K562 (cell line): ENCODE results near the gene LTB4R2. TPM values are rescaled to one million over a fixed set of nuclear protein-coding genes. Genes with fewer than 3 reads are reported as not detected.
A peak's percentile ranks its signal among the peaks of the same experiment; 100 is the strongest.

Experiments used
- ATAC-seq: fragments of 200-7000 bp; cut with Tn5 transposase; 3 replicates; pipeline ENCODE4 v1.9.1; 2020; ENCODE audit warnings: moderate library complexity
- BruUV-seq: library from RNA; stranded (reverse); fragments of 400-500 nt; replicated peaks from 2 replicates; lab custom pipeline; 2021; lab: Mats Ljungman, UMichigan
- CTCF ChIA-PET: fragments of 300-600 bp; formaldehyde crosslinking; extraction: SDS; loops from one replicate; lab custom pipeline; 2021; ENCODE audit warnings: low intra/inter-chr PET ratio; lab: Yijun Ruan, JAX
- POLR2A ChIA-PET: fragments of 300-600, 350-650 bp; sonication (Branson Sonifier 250); formaldehyde crosslinking; extraction: SDS; loops from one replicate; lab custom pipeline; 2021; ENCODE audit warnings: antibody characterized with exemption, inconsistent platforms; lab: Yijun Ruan, JAX
- DNase-seq, 4 experiments: peaks; one replicate each; pipeline versions ENCODE4 v3.0.0 to v3.0.0-alpha.2; 2011 to 2018; ENCODE audit warnings: low spot score in 3 of 4, mixed read lengths in 3 of 4; ENCODE audit errors: extremely low read depth in 1 of 4
- FAIRE-seq: peaks from 2 replicates; lab custom pipeline; 2011; peaks lifted over from hg19 to GRCh38; lab: Jason Lieb, UNC
- H2AFZ ChIP-seq: 2 replicates; pipeline ENCODE4 v1.6.0; 2011; ENCODE audit warnings: low read depth, low read length, control low read depth, inconsistent platforms
- H3K27ac ChIP-seq: fragments of 200-600 bp; 3 replicates; pipeline ENCODE4 v1.8.0; 2011; ENCODE audit warnings: low read depth, mild to moderate bottlenecking, control low read depth, inconsistent platforms, low read length, moderate library complexity, mixed read lengths; ENCODE audit errors: extremely low read depth
- H3K27me3 ChIP-seq, 2 experiments: fragments of 300-600 bp in 1 of 2; 2 replicates in 1 of 2; 3 replicates in 1 of 2; pipeline versions ENCODE4 v1.6.0 to v1.8.0; 2011; ENCODE audit warnings: inconsistent platforms in 2 of 2, low read length in 2 of 2, mild to moderate bottlenecking in 1 of 2, mixed read lengths in 1 of 2, moderate library complexity in 1 of 2; ENCODE audit not compliant: control insufficient read depth in 2 of 2, insufficient read depth in 2 of 2
- H3K36me3 ChIP-seq: fragments of 300-600 bp; 3 replicates; pipeline ENCODE4 v1.8.0; 2011; ENCODE audit warnings: mild to moderate bottlenecking, low read length, inconsistent platforms; ENCODE audit not compliant: control insufficient read depth, insufficient read depth
- H3K4me1 ChIP-seq, 2 experiments: fragments of 200-600 bp in 1 of 2; replicated peaks in 1 of 2; 2 replicates in 1 of 2; 3 replicates in 1 of 2; pipeline versions ENCODE4 v1.5.1 to v1.8.0; 2011; ENCODE audit warnings: inconsistent platforms in 2 of 2, low read length in 2 of 2, mild to moderate bottlenecking in 1 of 2, mixed read lengths in 1 of 2, moderate library complexity in 1 of 2; ENCODE audit not compliant: control insufficient read depth in 2 of 2, insufficient read depth in 2 of 2
- H3K4me2 ChIP-seq: 2 replicates; pipeline ENCODE4 v1.6.1; 2011; ENCODE audit warnings: low read length, control low read depth, inconsistent platforms, mixed read lengths; ENCODE audit not compliant: insufficient read depth
- H3K4me3 ChIP-seq: fragments of 200-600 bp; sonication (generic), shearing (Covaris generic); 2 replicates; pipeline ENCODE4 v1.5.1; 2016; ENCODE audit warnings: control low read depth, inconsistent platforms
- H3K79me2 ChIP-seq: fragments of 200-600 bp; 3 replicates; pipeline ENCODE4 v1.8.0; 2011; ENCODE audit warnings: low read length, inconsistent platforms; ENCODE audit not compliant: control insufficient read depth, insufficient read depth
- H3K9ac ChIP-seq, 2 experiments: 2 replicates each; pipeline versions ENCODE4 v1.6.0 to v1.6.1; 2011; ENCODE audit warnings: low read depth in 2 of 2, low read length in 2 of 2, control low read depth in 1 of 2, inconsistent platforms in 1 of 2, mild to moderate bottlenecking in 1 of 2, mixed read lengths in 1 of 2; ENCODE audit not compliant: insufficient read depth in 1 of 2
- H3K9me1 ChIP-seq: one replicate; pipeline ENCODE4 v1.6.0; 2011; ENCODE audit warnings: inconsistent platforms, mild to moderate bottlenecking, low read length, moderate library complexity; ENCODE audit not compliant: control insufficient read depth, insufficient read depth
- H3K9me3 ChIP-seq: replicated peaks from 2 replicates; pipeline ENCODE4 v1.5.1; 2011; ENCODE audit warnings: low read depth, low read length, inconsistent platforms; ENCODE audit not compliant: control insufficient read depth, insufficient read depth
- H4K20me1 ChIP-seq: replicated peaks from 2 replicates; pipeline ENCODE4 v1.6.1; 2011; ENCODE audit warnings: low read length, inconsistent platforms, mixed read lengths; ENCODE audit not compliant: control insufficient read depth, insufficient read depth
- GABPA ChIP-seq: fragments of 200-800 bp; sonication (Bioruptor generic); conservative IDR thresholded peaks from 2 replicates; pipeline ENCODE4 v1.6.1; 2016; ENCODE audit warnings: low read depth, missing genetic modification characterization, missing compliant biosample characterization
- MYNN ChIP-seq, 2 experiments: sonication (generic); formaldehyde crosslinking in 1 of 2; IDR thresholded peaks; 2 replicates each; pipeline versions ENCODE4 v1.5.0 to v1.6.1; 2016 to 2020; ENCODE audit warnings: antibody characterized with exemption in 1 of 2, missing genetic modification reagents in 1 of 2
- PHF21A ChIP-seq: fragments of 450-650 bp; IDR thresholded peaks from 2 replicates; pipeline ENCODE4 v1.6.1; 2017; ENCODE audit warnings: low read depth, borderline replicate concordance
- SAP30 ChIP-seq: fragments of 200-600 bp; sonication (generic); IDR thresholded peaks from 2 replicates; pipeline ENCODE4 v1.6.1; 2012; ENCODE audit warnings: borderline replicate concordance, low read depth, mild to moderate bottlenecking, moderate library complexity, low read length, control low read depth, inconsistent platforms; ENCODE audit not compliant: insufficient read depth, poor library complexity, severe bottlenecking
- XRCC4 ChIP-seq: IDR thresholded peaks from one replicate; pipeline ENCODE4 v1.6.1; 2011; ENCODE audit not compliant: insufficient read depth, insufficient read length; ENCODE audit errors: extremely low read depth
- ZNF232 ChIP-seq: sonication (generic); formaldehyde crosslinking; IDR thresholded peaks from 2 replicates; pipeline ENCODE4 v1.8.0; 2022; ENCODE audit warnings: mild to moderate bottlenecking, missing genetic modification reagents
- ZNF79 ChIP-seq: fragments of 250-450 bp; sonication (Bioruptor Pico); IDR thresholded peaks from 2 replicates; pipeline ENCODE4 v1.4.0; 2020; ENCODE audit warnings: low read depth, mild to moderate bottlenecking, moderate library complexity
- ZNF830 ChIP-seq: fragments of 250-450 bp; sonication (Bioruptor Pico); IDR thresholded peaks from 2 replicates; pipeline ENCODE4 v1.5.0; 2021; ENCODE audit warnings: mild to moderate bottlenecking
- WGBS: fragments of 100-300 bp; shearing (Covaris generic); methylation state at CpG from one replicate; pipeline ENCODE4 v1.1.6; 2016; ENCODE audit warnings: low coverage, mixed read lengths; ENCODE audit not compliant: insufficient coverage; ENCODE audit errors: missing lambda C conversion rate; 5-methylcytosine and 5-hydroxymethylcytosine counted together
- in situ Hi-C: fragments of 300-500 bp; cut with MboI; formaldehyde crosslinking; loops from 4 replicates; pipeline ENCODE4 v1.15.0; 2018; ENCODE audit warnings: inconsistent platforms, mixed read lengths
- intact Hi-C: fragments of 100-400 bp; cut with micrococcal nuclease; formaldehyde crosslinking; loops from 2 replicates; pipeline ENCODE4 v1.14.2; 2022
- polyA plus RNA-seq, 8 experiments: library from polyadenylated mRNA; depleted of rRNA in 4 of 8; stranded (reverse) in 5 of 8; unstranded in 3 of 8; fragments of >200 nt; fragmentation: Nextera tagmentation in 2 of 8; fragmentation: Illumina TruSeq in 1 of 8; extraction: Ambion mirVana in 2 of 8; extraction: Trizol in 1 of 8; gene quantifications; 2 replicates each; pipeline versions ENCODE4 v1.2.1 to v1.2.3, GENCODE V29; 2011 to 2014; ENCODE audit warnings: inconsistent platforms in 1 of 8, missing spikeins in 1 of 8
- total RNA-seq, 7 experiments: library from RNA; depleted of rRNA in 6 of 7; stranded (reverse); fragments of >200 nt in 6 of 7; fragmentation: Illumina TruSeq in 2 of 7; extraction: Trizol in 2 of 7; gene quantifications; 2 replicates each; pipeline versions ENCODE4 v1.2.1 to v1.2.3, GENCODE V29; 2011 to 2021; ENCODE audit warnings: low replicate concordance in 1 of 7
- TF ChIP-seq, protein P1 (sequence below): sonication (generic); formaldehyde crosslinking; IDR thresholded peaks from 2 replicates; pipeline ENCODE4 v1.8.0; 2022; ENCODE audit warnings: mild to moderate bottlenecking, low read depth, missing genetic modification reagents
- TF ChIP-seq, protein P2 (sequence below), 2 experiments: fragments of 200-800 bp in 1 of 2; sonication (Bioruptor generic) in 1 of 2; sonication (generic) in 1 of 2; formaldehyde crosslinking in 1 of 2; IDR thresholded peaks in 1 of 2; conservative IDR thresholded peaks in 1 of 2; 2 replicates each; pipeline versions ENCODE4 v1.5.0 to v1.6.1; 2016 to 2020; ENCODE audit warnings: missing compliant biosample characterization in 1 of 2, missing genetic modification characterization in 1 of 2, missing genetic modification reagents in 1 of 2
- TF ChIP-seq, protein P3 (sequence below): fragments of 250-450 bp; sonication (Bioruptor Pico); IDR thresholded peaks from 2 replicates; pipeline ENCODE4 v1.5.0; 2021; ENCODE audit warnings: mild to moderate bottlenecking, borderline replicate concordance

The LTB4R2 gene
- total and polyA plus RNA-seq, 9 of the 15 experiments (the other 6 are each of a cell fraction or from before 2014, with no cell fraction given), result 0.03 to 11.6 (median 2.8) TPM; not detected in 1

DNA sequence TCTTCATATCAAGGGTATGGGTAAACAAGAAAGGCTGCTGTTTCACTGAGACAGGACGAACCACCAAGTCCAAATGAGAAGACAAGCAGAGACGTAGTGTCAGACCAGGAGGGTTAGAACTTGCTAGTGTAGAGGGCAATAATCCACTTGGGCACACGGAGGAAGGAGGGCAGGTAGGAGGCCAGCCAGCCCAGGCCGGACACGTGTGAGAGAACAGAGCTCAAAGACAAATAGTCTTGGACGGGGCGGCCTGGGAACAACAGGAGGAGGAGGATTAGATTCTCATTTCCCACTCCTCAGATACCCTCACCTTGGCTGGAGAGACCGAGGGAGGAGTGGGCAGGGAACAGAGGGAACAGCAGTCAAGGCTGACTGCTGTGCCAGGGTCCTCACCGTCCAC lies 19.2 kb upstream of the LTB4R2 start:
- CTCF ChIA-PET, result no interaction called here
- in situ Hi-C loops, result loop anchor here (10.0 kb wide), 1 partner anchor 276 kb away; no protein-coding TSS in a partner anchor
- WGBS, result 74% methylated on average over 6 of the region's 9 CpGs

More for the DNA sequence above, 19.2 kb upstream of the LTB4R2 start:
- BruUV-seq, result no TSS peak
- H3K27ac ChIP-seq, result no peak overlapping the region
- FAIRE-seq, result no peak
- no peaks in the 10 kb centered on the region for H3K9me3 ChIP-seq
- H3K79me2 ChIP-seq, result no peaks in the 10 kb centered on the region
- peak overlapping the region in 1 of 2 experiments; percentile 58; a peak in 2 of 4 replicates for H3K9ac ChIP-seq
- H4K20me1 ChIP-seq, result no peaks in the 10 kb centered on the region
- H3K4me2 ChIP-seq, result no peak overlapping the region
- H2AFZ ChIP-seq, result no peak overlapping the region
- TF ChIP-seq PHF21A, result no peak
- TF ChIP-seq ZNF830 (CRISPR knock-in tag), result no peak
- no peak for TF ChIP-seq ZNF232 (CRISPR knock-in tag)
- no peak for TF ChIP-seq ZNF79 (CRISPR knock-in tag)
- TF ChIP-seq, protein P1, sequence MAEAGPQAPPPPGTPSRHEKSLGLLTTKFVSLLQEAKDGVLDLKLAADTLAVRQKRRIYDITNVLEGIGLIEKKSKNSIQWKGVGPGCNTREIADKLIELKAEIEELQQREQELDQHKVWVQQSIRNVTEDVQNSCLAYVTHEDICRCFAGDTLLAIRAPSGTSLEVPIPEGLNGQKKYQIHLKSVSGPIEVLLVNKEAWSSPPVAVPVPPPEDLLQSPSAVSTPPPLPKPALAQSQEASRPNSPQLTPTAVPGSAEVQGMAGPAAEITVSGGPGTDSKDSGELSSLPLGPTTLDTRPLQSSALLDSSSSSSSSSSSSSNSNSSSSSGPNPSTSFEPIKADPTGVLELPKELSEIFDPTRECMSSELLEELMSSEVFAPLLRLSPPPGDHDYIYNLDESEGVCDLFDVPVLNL (CRISPR knock-in tag), result no peak
- TF ChIP-seq, protein P2, sequence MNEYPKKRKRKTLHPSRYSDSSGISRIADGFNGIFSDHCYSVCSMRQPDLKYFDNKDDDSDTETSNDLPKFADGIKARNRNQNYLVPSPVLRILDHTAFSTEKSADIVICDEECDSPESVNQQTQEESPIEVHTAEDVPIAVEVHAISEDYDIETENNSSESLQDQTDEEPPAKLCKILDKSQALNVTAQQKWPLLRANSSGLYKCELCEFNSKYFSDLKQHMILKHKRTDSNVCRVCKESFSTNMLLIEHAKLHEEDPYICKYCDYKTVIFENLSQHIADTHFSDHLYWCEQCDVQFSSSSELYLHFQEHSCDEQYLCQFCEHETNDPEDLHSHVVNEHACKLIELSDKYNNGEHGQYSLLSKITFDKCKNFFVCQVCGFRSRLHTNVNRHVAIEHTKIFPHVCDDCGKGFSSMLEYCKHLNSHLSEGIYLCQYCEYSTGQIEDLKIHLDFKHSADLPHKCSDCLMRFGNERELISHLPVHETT (CRISPR knock-in tag; conservative IDR thresholded peaks at IDR 0.05 in 1 of 2, IDR thresholded peaks at IDR 0.05 in 1 of 2), result no peak
- TF ChIP-seq GABPA (tag), result no peak
- TF ChIP-seq MYNN (IDR thresholded peaks at IDR 0.05), result no peak
- TF ChIP-seq MYNN (CRISPR knock-in tag; IDR thresholded peaks at IDR 0.05), result no peak
- TF ChIP-seq SAP30, result no peak
- no peak for TF ChIP-seq XRCC4
- TF ChIP-seq, protein P3, sequence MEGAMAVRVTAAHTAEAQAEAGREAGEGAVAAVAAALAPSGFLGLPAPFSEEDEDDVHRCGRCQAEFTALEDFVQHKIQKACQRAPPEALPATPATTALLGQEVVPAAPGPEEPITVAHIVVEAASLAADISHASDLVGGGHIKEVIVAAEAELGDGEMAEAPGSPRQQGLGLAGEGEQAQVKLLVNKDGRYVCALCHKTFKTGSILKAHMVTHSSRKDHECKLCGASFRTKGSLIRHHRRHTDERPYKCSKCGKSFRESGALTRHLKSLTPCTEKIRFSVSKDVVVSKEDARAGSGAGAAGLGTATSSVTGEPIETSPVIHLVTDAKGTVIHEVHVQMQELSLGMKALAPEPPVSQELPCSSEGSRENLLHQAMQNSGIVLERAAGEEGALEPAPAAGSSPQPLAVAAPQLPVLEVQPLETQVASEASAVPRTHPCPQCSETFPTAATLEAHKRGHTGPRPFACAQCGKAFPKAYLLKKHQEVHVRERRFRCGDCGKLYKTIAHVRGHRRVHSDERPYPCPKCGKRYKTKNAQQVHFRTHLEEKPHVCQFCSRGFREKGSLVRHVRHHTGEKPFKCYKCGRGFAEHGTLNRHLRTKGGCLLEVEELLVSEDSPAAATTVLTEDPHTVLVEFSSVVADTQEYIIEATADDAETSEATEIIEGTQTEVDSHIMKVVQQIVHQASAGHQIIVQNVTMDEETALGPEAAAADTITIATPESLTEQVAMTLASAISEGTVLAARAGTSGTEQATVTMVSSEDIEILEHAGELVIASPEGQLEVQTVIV (CRISPR knock-in tag), result no peak
- POLR2A ChIA-PET, result interaction anchor here (0.5 to 1.1 kb wide), 5 partner anchors 9 to 89 kb away, joined by 3 to 4 read pairs (median 3); partner anchors contain the start of genes DHRS1, NOP9 and TSSK4
- no peaks in the 10 kb centered on the region for H3K9me1 ChIP-seq
- no peaks in the 10 kb centered on the region for H3K4me1 ChIP-seq
- no peaks in the 10 kb centered on the region for H3K27me3 ChIP-seq
- H3K36me3 ChIP-seq, result peaks cover 30% of the 10 kb centered on the region; the same call in 2 of the 3 replicates
- ATAC-seq, result no peak
- no peak overlapping the region for H3K4me3 ChIP-seq
- no peak for DNase-seq
- intact Hi-C loops, result no loop called here
